Lung (tissue), 12 donors: ENCODE results near the gene TBC1D22A. TPM values are rescaled to one million over a fixed set of nuclear protein-coding genes. Genes with fewer than 3 reads are reported as not detected.

Experiments
- ATAC-seq: fragments of 200-7000 bp; cut with Tn5 transposase; one replicate; pipeline ENCODE4 v1.9.1; 2020; ENCODE audit warnings: moderate number of reproducible peaks; ENCODE audit not compliant: insufficient read depth, low FRiP score
- DNase-seq, 3 donors: peaks; one replicate each; pipeline ENCODE4 v3.0.0-alpha.2; 2013 to 2017
- H3K27ac ChIP-seq, 2 donors: one replicate each; pipeline ENCODE4 v1.5.1; 2013; ENCODE audit warnings: mild to moderate bottlenecking in 2 of 2, moderate library complexity in 2 of 2, control low read depth in 1 of 2, inconsistent platforms in 1 of 2, low read depth in 1 of 2, low read length in 1 of 2
- H3K27me3 ChIP-seq, 3 donors: one replicate each; pipeline ENCODE4 v1.5.1; 2013; ENCODE audit warnings: low read length in 2 of 3; ENCODE audit not compliant: control insufficient read depth in 3 of 3, insufficient read depth in 3 of 3
- H3K36me3 ChIP-seq, 4 donors: one replicate each; pipeline ENCODE4 v1.5.1; 2013; ENCODE audit warnings: low read length in 4 of 4, mild to moderate bottlenecking in 1 of 4, moderate library complexity in 1 of 4; ENCODE audit not compliant: control insufficient read depth in 4 of 4, insufficient read depth in 4 of 4
- H3K4me1 ChIP-seq, 5 donors: one replicate each; pipeline ENCODE4 v1.5.1; 2013; ENCODE audit warnings: low read length in 5 of 5, mild to moderate bottlenecking in 2 of 5, moderate library complexity in 1 of 5; ENCODE audit not compliant: control insufficient read depth in 5 of 5, insufficient read depth in 5 of 5
- H3K4me3 ChIP-seq: one replicate; pipeline ENCODE4 v1.5.1; 2013; ENCODE audit warnings: mild to moderate bottlenecking, control low read depth, moderate library complexity
- H3K9ac ChIP-seq, 2 donors: one replicate each; pipeline ENCODE4 v1.5.1; 2013; ENCODE audit warnings: low read length in 2 of 2, control low read depth in 1 of 2; ENCODE audit not compliant: insufficient read depth in 1 of 2
- H3K9me3 ChIP-seq, 4 donors: one replicate each; pipeline ENCODE4 v1.5.1; 2013; ENCODE audit warnings: low read length in 3 of 4, mild to moderate bottlenecking in 1 of 4, moderate library complexity in 1 of 4; ENCODE audit not compliant: control insufficient read depth in 4 of 4, insufficient read depth in 3 of 4
- CTCF ChIP-seq: IDR thresholded peaks from 2 replicates; pipeline ENCODE4 v1.5.1; 2012; ENCODE audit warnings: mild to moderate bottlenecking; ENCODE audit errors: control extremely low read depth, extremely low read depth
- WGBS, 2 donors: extraction: QIAGEN DNeasy Blood & Tissue Kit; methylation state at CpG; one replicate each; pipeline ENCODE4 v1.1.7; 2013; 5-methylcytosine and 5-hydroxymethylcytosine counted together
- polyA plus RNA-seq, 2 donors: library from polyadenylated mRNA; stranded (reverse); fragments of 200-250 nt; gene quantifications; one replicate each; pipeline ENCODE4 v1.2.1, GENCODE V29; 2013
- total RNA-seq, 2 donors: library from RNA; depleted of rRNA in 1 of 2; stranded (reverse); fragments of >200 nt in 1 of 2; gene quantifications; one replicate each; pipeline ENCODE4 v1.2.1, GENCODE V29; 2014 to 2021
- donor health status: control.
- donor health status: control.
- donor health status: Bipolar disorder and iron deficiency.
- donor health status: healthy.
- donor health status: DM: yes; HTN: yes; CAD: no.

Gene TBC1D22A
- total and polyA plus RNA-seq, 4 donors: 20.2 to 38.4 (median 21.0) TPM

- no peak overlapping the region for H3K9ac ChIP-seq
- no peak overlapping the region for H3K4me3 ChIP-seq
- peaks cover 0 to 26% (median 17%) of the 10 kb centered on the region in 5 donors for H3K4me1 ChIP-seq
- no peak for ATAC-seq
- peaks cover 0 to 3% (median 0%) of the 10 kb centered on the region in 4 donors for H3K36me3 ChIP-seq
- no peak for TF ChIP-seq CTCF
- 91 to 93% methylated on average over 25 of the region's 25 CpGs for whole genome bisulfite sequencing, 2 donors
- no peaks in the 10 kb centered on the region for H3K9me3 ChIP-seq
- no peak overlapping the region for H3K27ac ChIP-seq
- H3K27me3 ChIP-seq: no peaks in the 10 kb centered on the region
- no peak for DNase-seq
Measured at GRCh38 chr22:46827136-46827780, 64.8 kb downstream of the TBC1D22A start.

GRCh38 chr22:46827781-46828180 lies 65.3 kb downstream of the TBC1D22A start:
- H3K4me3 ChIP-seq: no peak overlapping the region
- no peaks in the 10 kb centered on the region for H3K9me3 ChIP-seq
- H3K27me3 ChIP-seq: no peaks in the 10 kb centered on the region
- H3K27ac ChIP-seq: no peak overlapping the region
- DNase-seq: no peak
- TF ChIP-seq CTCF: no peak
- ATAC-seq: no peak
- H3K36me3 ChIP-seq: peaks cover 0 to 3% (median 0%) of the 10 kb centered on the region in 4 donors
- no peak overlapping the region for H3K9ac ChIP-seq
- WGBS, 2 donors: 94 to 97% methylated on average over 12 of the region's 12 CpGs
- peaks cover 0 to 26% (median 17%) of the 10 kb centered on the region in 5 donors for H3K4me1 ChIP-seq

GRCh38 chr22:46828323-46828900 lies 66.0 kb downstream of the TBC1D22A start:
- H3K9ac ChIP-seq: no peak overlapping the region
- no peaks in the 10 kb centered on the region for H3K27me3 ChIP-seq
- H3K27ac ChIP-seq: no peak overlapping the region
- H3K4me1 ChIP-seq: peaks cover 0 to 26% (median 16%) of the 10 kb centered on the region in 5 donors
- no peak for TF ChIP-seq CTCF
- H3K4me3 ChIP-seq: no peak overlapping the region
- DNase-seq (no peak), ATAC-seq (no peak)
- no peaks in the 10 kb centered on the region for H3K9me3 ChIP-seq
- H3K36me3 ChIP-seq: peaks cover 0 to 3% (median 0%) of the 10 kb centered on the region in 4 donors
- 92 to 94% methylated on average over 9 of the region's 9 CpGs for WGBS, 2 donors
